Stimulated activated CD8-positive, alpha-beta memory T cell treated with anti-CD3 and anti-CD28 coated beads, Interleukin-2, amount 100 ng/mL, for 1 hour (primary cell): ENCODE results near the gene GTPBP1.
A peak's percentile ranks its signal among the peaks of the same experiment; 100 is the strongest.

Experiments
- DNase-seq, 2 donors: peaks; one replicate each; pipeline ENCODE4 v3.0.0-alpha.2; 2020; ENCODE audit warnings: low read depth in 2 of 2

GTPBP1 gene

GRCh38 chr22:38705235-38706100 lies at the start of gene GTPBP1:
Gene GTPBP1 (plus strand): TSS chr22:38705944. CDS start chr22:38705956, 12 bp downstream.
- DNase-seq, result peak; percentile 91 to 94

GRCh38 chr22:38656256-38657044 lies 49.3 kb upstream of the GTPBP1 start, which contains the start of the genes CBY1 and FAM227A:
Gene CBY1 (plus strand): TSS chr22:38656638. CDS start chr22:38668055, 11,417 bp downstream.
Gene FAM227A (minus strand): TSS chr22:38656392. CDS start chr22:38650168, 6,224 bp downstream.
- peak; percentile 67 to 76 for DNase-seq

DNA sequence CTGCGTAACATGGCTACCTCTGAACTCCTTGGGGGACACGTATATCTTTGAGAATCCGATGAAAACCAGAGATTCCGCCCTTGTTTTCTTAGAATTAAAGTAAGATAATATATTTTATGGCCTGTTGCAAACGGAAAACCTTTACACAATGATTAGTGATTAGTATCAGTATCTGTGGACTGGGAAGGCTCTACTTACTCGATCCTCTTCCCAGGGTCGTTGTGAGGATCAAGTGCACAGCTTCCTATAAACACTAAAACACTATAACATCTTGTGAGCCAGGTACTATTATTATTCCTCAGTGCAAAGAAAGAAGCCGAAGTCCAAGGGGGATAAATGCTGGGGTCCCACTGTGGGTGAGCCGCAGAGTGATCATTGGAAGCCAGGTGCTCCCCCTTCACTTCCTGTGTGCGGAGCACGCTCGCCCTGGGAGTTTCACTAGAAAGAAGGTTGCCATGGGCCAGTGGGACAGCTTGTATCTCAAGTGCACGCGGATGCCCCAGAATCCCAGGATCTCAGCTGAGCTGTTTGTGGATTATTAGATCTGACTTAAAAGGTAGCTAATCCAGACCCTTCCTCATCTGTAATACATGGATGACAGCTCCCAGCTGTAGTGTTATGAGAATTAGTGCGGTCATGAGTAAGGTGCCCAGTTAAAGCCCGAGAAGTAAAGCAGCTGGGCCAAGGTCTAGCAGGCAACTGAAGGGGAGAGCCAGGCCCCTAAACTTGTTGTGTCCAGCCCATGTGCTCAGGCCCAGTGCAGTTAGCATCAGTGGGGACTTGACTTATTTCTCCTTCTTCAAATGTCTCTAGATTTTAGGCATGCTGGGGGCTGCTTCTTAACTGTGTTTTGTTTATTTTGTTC lies 48.5 kb upstream of the GTPBP1 start:
- no peak for DNase-seq

DNA sequence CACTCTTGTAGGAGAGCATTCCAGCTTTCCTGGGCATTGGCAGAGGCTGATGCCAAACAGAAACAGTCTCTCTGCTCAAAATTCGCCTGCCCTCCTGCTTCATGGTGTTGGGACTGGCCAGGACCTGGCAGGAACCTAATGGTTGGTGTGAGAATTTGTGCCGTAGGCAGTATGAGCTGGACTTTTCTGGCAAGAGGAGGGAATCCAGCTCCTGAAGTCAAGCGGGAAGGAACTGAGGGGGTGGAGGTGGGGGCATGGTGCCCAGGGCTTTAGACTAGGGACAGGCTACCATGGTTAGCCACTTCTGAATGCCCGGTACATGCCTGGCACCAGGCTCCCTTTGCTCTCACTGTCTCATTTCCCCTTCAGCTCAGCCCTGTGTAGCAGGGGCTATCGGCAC lies 30.9 kb upstream of the GTPBP1 start:
- DNase-seq, result no peak

DNA sequence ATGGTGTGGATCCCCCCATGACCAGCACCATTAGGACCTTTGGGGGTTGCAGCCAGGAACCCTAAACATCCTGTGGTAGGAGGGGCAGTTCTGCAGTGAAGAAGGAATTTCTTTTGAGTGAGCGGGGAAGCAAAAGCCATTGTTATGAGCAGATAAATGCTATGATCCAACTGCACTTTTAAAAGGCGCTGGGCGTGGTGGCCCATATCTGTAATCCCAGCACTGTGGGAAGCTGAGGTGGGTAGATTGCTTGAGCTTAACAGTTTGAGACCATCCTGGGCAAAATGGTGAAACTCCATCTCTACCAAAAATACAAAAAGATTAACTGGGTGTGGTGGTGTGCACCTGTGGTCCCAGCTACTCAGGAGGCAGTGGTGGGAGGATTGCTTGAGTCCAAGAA lies 29.9 kb upstream of the GTPBP1 start:
- DNase-seq, result no peak

DNA sequence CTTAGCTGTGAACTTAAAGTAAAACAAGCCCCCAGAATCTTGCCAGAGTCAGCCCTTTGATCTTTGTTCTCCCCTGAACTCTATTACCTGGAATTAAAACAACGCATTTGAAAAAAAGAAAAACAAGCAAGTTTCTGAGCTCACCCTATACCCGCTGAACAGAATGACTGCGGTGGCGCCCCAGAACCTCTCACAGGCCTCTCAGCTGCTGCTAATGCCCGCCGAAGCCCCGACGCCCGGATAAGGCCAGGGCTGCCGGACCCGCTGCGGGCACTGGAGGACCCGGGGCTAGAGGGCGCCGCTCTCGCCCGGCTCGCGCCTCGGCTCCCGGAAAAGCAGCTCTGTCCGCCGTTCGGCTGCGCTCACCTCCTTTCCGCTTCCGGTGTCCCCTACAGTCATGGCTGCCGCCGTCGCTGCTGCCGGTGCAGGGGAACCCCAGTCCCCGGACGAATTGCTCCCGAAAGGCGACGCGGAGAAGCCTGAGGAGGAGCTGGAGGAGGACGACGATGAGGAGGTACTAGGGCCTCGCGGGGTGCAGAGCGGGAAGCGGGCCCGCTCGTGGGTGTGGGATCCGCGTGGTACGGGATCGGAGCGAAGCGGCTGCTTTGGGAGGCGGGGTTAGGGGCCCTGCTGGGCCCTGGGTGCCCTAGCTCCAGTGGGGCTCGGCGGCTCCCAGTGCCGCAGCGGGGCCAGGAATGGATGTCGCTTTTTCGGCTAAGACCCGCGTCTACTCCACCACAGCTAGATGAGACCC lies 24.0 kb upstream of the GTPBP1 start, which contains the start of gene TOMM22:
Gene TOMM22, plus strand, starts transcription at position 376 of the 754 bp plus-strand sequence. Its CDS starts 22 bp downstream, at position 398.
- peak; percentile 61 to 70 for DNase-seq

GRCh38 chr22:38684895-38685294 lies 20.8 kb upstream of the GTPBP1 start:
- no peak for DNase-seq

DNA sequence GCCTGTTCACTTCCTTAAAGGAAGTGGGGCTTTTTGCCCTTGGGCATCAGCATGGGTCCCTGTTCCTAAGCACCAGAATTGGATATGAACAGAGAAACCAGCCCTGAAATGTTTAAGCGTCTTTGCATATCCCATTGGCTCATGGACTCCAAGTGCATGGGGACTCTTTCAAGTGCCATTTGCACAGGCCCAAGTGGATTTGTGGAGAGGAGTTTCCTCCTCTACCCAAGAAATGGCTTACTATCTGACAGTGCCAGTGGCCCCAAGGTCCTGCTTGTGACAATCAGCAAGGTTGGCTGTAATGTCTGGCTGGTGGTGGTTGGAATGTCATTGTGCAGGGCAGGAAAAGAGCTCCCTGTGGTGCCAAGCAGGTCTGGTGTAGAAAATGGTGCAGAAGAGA lies 20.0 kb upstream of the GTPBP1 start:
- DNase-seq, result no peak

- DNase-seq, result no peak
These were observed 16.1 kb upstream of the GTPBP1 start for GRCh38 chr22:38689651-38690050.

DNA sequence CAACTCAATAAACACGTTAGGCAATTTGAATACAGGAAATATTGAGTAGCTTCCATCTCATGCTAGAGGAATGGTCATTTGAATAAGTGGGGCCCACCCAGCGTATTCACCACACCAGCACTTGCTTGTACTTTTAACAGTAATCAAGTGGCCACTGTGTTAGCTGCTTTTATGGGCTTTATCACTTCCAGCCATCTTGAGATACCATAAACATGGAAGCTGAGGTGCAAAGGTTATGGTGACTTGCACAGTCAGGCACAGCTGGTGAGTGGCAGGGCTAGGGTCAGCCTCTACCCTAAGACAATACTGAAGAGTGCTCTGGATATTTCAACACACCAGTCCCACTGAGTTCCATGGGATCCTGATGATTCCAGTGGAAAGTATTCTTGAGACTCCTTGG lies 11.7 kb upstream of the GTPBP1 start:
- no peak for DNase-seq

DNA sequence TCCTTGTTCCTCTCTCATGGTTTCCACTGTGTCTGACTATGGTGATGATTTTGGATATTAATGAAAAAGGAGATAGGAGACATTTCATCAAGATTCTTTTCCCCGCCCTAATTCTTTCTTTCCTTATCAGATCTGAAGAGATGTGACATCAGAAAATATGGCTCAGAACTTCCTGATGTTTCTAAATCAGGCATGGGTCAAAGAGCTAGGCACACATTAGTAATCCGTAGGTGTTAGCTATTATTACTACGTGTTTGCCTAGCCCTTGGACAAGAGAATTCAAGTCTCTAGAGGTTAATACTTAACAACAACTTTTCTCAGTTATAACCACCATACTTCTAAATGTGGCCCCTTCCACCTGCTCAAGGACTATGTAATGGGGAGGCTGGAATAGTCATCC lies 10.8 kb upstream of the GTPBP1 start:
- no peak for DNase-seq

- DNase-seq, result peak in 1 of 2 donors; percentile 9
These were observed 8.9 kb upstream of the GTPBP1 start for GRCh38 chr22:38696606-38697424.

GRCh38 chr22:38697425-38698089 lies 8.2 kb upstream of the GTPBP1 start:
- no peak for DNase-seq

- no peak for DNase-seq
These were observed 7.2 kb upstream of the GTPBP1 start for GRCh38 chr22:38698407-38699094.

DNA sequence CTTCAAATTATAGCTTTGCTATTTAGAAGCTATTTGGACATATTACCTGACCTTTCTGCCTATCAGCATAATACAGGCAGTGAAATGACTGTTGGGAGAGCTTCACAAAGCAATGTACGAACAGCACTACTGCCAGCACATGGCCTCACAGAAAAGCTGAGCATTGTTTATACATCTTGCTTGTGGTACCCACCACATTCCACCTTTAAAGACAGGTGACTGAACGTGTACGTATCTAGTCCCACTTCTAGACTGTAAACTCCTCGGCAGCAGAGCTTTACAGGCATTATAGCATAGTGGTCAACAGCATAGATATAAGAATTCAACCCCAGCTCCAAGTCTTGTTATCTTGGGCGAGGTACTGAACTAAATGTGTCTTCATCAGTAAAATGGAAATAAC lies 6.6 kb upstream of the GTPBP1 start:
- DNase-seq, result no peak

DNA sequence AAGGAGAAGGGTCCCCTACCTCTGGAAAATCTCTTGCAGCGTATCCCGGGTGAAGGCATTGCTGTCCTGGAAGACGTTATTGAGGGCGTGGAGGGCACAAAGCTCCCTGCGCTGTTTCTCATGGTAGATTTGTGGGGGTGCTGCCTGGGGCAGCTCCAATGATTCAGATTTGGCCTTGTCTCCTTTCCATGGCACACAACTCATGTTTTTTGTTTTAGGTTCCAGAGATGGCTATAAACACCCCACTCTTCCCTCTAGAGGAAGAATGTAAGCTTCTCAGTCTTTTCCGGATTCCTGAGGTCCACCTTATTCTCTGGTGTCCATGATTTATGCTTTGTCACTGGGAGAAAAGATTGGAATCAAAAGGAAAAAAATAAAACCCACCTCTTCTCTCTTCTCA lies 6.0 kb upstream of the GTPBP1 start:
- DNase-seq, result no peak

DNA sequence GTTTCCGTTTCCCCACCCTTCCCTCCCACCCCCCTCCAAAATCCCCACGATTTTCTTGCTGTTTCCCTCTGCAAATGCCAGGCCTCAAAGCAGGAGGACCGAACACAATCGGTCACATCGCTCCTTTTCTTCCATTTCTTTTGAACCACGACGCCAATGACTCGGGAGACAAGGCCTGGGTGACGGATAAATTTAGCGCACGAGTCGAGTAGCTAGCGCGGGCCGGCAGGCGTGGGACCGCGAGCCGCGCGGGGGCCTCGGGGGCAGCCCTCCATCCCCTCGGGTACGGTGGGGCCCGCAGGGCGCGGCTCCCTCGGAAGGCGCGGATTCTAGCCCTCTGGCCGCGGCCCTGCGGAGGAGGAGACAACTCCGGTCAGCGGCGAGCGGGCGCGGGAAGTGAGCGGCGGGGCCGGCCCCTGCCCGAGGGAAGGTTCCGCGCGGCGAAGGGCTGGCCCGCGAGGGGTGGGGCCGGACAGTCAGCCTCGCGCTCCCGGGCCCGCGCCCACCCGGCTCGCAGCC lies 5.4 kb upstream of the GTPBP1 start:
- DNase-seq, result peak in 1 of 2 donors; percentile 3
